ENCODE measurements around the gene RXRG.

Gene RXRG

GRCh38 chr1:165435801-165436200, 9.1 kb downstream of the RXRG start:
- TF ChIP-seq CTCF (IDR thresholded peaks at IDR 0.05; ENCODE audit: low read depth, low read length, missing control alignments) = no peak
- in situ Hi-C loops (cut with HindIII; ENCODE audit: low sequenced_read_pairs) = no loop called here

GRCh38 chr1:165434281-165434680, 10.6 kb downstream of the RXRG start:
- in situ Hi-C loops (cut with HindIII; ENCODE audit: low sequenced_read_pairs) = loop anchor here (5.0 kb wide), 1 partner anchor 63 kb away; no protein-coding TSS in a partner anchor
- H3K4me3 ChIP-seq (ENCODE audit: low read depth, low read length) = no peak overlapping the region
- TF ChIP-seq CTCF (IDR thresholded peaks at IDR 0.05; ENCODE audit: low read depth, low read length, missing control alignments) = no peak
- DNase-seq (ENCODE audit: low read depth) = no peak

More at GRCh38 chr1:165435801-165436200, 9.1 kb downstream of the RXRG start:
- no peak for DNase-seq (ENCODE audit: low read depth)
- no peak overlapping the region for H3K4me3 ChIP-seq (ENCODE audit: low read depth, low read length)

- DNase-seq (ENCODE audit: low read depth) = no peak
- in situ Hi-C loops (cut with HindIII; ENCODE audit: low sequenced_read_pairs) = loop anchor here (5.0 kb wide), 1 partner anchor 66 kb away; no protein-coding TSS in a partner anchor
- H3K4me3 ChIP-seq (ENCODE audit: low read depth, low read length) = no peak overlapping the region
- no peak for TF ChIP-seq CTCF (IDR thresholded peaks at IDR 0.05; ENCODE audit: low read depth, low read length, missing control alignments)
Observed at GRCh38 chr1:165431079-165431478, 13.8 kb downstream of the RXRG start.

- no peak for DNase-seq (ENCODE audit: low read depth)
- in situ Hi-C loops (cut with HindIII; ENCODE audit: low sequenced_read_pairs) = no loop called here
- TF ChIP-seq CTCF (IDR thresholded peaks at IDR 0.05; ENCODE audit: low read depth, low read length, missing control alignments) = no peak
- H3K4me3 ChIP-seq (ENCODE audit: low read depth, low read length) = no peak overlapping the region
Observed at GRCh38 chr1:165426745-165427144, 18.2 kb downstream of the RXRG start.

- in situ Hi-C loops (cut with HindIII; ENCODE audit: low sequenced_read_pairs) = no loop called here
- H3K4me3 ChIP-seq (ENCODE audit: low read depth, low read length) = no peak overlapping the region
- no peak for TF ChIP-seq CTCF (IDR thresholded peaks at IDR 0.05; ENCODE audit: low read depth, low read length, missing control alignments)
- DNase-seq (ENCODE audit: low read depth) = no peak
Observed at GRCh38 chr1:165425621-165426020, 19.3 kb downstream of the RXRG start.

- in situ Hi-C loops (cut with HindIII; ENCODE audit: low sequenced_read_pairs) = no loop called here
- H3K4me3 ChIP-seq (ENCODE audit: low read depth, low read length) = no peak overlapping the region
- no peak for TF ChIP-seq CTCF (IDR thresholded peaks at IDR 0.05; ENCODE audit: low read depth, low read length, missing control alignments)
- no peak for DNase-seq (ENCODE audit: low read depth)
Observed at GRCh38 chr1:165424454-165425216, 20.3 kb downstream of the RXRG start.
